Natural killer cell (primary cell): ENCODE results near the gene DICER1. TPM values are rescaled to one million over a fixed set of nuclear protein-coding genes. Genes with fewer than 3 reads are reported as not detected.
A peak's percentile ranks its signal among the peaks of the same experiment; 100 is the strongest.

ENCODE experiments used
- ATAC-seq, 3 donors: fragments of 150-1000 bp in 2 of 3; fragments of 200-7000 bp in 1 of 3; cut with Tn5 transposase; 1 replicate in 1 of 3; 2 replicates in 2 of 3; pipeline ENCODE4 v1.10.0; 2021; ENCODE audit warnings: mild to moderate bottlenecking in 2 of 3, moderate library complexity in 2 of 3
- DNase-seq, 2 donors: peaks; one replicate each; pipeline versions ENCODE4 v3.0.0 to v3.0.0-alpha.2; 2013 to 2021; ENCODE audit warnings: mixed read lengths in 1 of 2
- H3K27ac ChIP-seq: one replicate; pipeline ENCODE4 v1.5.1; 2013; ENCODE audit warnings: mild to moderate bottlenecking, low read length
- H3K27me3 ChIP-seq: one replicate; pipeline ENCODE4 v1.6.1; 2013; ENCODE audit warnings: low read length; ENCODE audit not compliant: control insufficient read depth, insufficient read depth
- H3K36me3 ChIP-seq: one replicate; pipeline ENCODE4 v1.6.1; 2013; ENCODE audit warnings: low read length; ENCODE audit not compliant: control insufficient read depth, insufficient read depth
- H3K4me1 ChIP-seq: one replicate; pipeline ENCODE4 v1.6.1; 2013; ENCODE audit warnings: low read length; ENCODE audit not compliant: control insufficient read depth, insufficient read depth
- H3K4me3 ChIP-seq: one replicate; pipeline ENCODE4 v1.5.1; 2013; ENCODE audit warnings: low read length
- H3K9me3 ChIP-seq: one replicate; pipeline ENCODE4 v1.6.1; 2013; ENCODE audit warnings: low read length; ENCODE audit not compliant: control insufficient read depth, insufficient read depth
- H3K27ac Mint-ChIP-seq, 2 donors: one replicate each; pipeline ENCODE4 v1.8.0; 2022; ENCODE audit warnings: mild to moderate bottlenecking in 2 of 2, mixed read lengths in 2 of 2, moderate library complexity in 1 of 2
- H3K27me3 Mint-ChIP-seq, 2 donors: one replicate each; pipeline ENCODE4 v1.8.0; 2022; ENCODE audit warnings: low read depth in 2 of 2, mixed read lengths in 2 of 2
- H3K36me3 Mint-ChIP-seq: one replicate; pipeline ENCODE4 v1.8.0; 2022; ENCODE audit warnings: mixed read lengths
- H3K4me1 Mint-ChIP-seq, 2 donors: one replicate each; pipeline ENCODE4 v1.8.0; 2022; ENCODE audit warnings: mixed read lengths in 2 of 2
- H3K4me3 Mint-ChIP-seq: one replicate; pipeline ENCODE4 v1.8.0; 2022; ENCODE audit warnings: mild to moderate bottlenecking, moderate library complexity, mixed read lengths
- H3K9me3 Mint-ChIP-seq, 2 donors: one replicate each; pipeline ENCODE4 v1.8.0; 2022; ENCODE audit warnings: mixed read lengths in 2 of 2
- CTCF ChIP-seq: fragments of 200-600 bp; IDR thresholded peaks from one replicate; pipeline ENCODE4 v1.8.0; 2022; ENCODE audit warnings: antibody characterized with exemption
- WGBS: methylation state at CpG from one replicate; pipeline ENCODE4 v1.1.7; 2013; ENCODE audit warnings: missing lambda C conversion rate; ENCODE audit not compliant: insufficient coverage; 5-methylcytosine and 5-hydroxymethylcytosine counted together
- intact Hi-C: fragments of 100-400 bp; cut with micrococcal nuclease; formaldehyde crosslinking; loops from one replicate; pipeline ENCODE4 v1.14.2; 2022
- total RNA-seq, 4 donors: library from RNA; stranded (reverse); fragments of 120-200 nt in 1 of 4; gene quantifications; one replicate each; pipeline versions ENCODE4 v1.2.3 to v1.2.4, GENCODE V29; 2013 to 2022

DICER1 gene
- total RNA-seq, 3 donors from 2014 or later (not counting 1 experiment from before 2014, with no cell fraction given): 47.7 to 59.3 (median 52.9) TPM

GRCh38 chr14:95048771-95049312 lies 108.5 kb downstream of the DICER1 start:
- DNase-seq (no peak), ATAC-seq (no peak)
- Mint-ChIP-seq H3K27ac (no peak overlapping the region), H3K9me3 (no peaks in the 10 kb centered on the region), H3K4me1 (no peaks in the 10 kb centered on the region), H3K4me3 (no peak overlapping the region), H3K36me3 (no peaks in the 10 kb centered on the region), H3K27me3 (peaks cover 4 to 9% of the 10 kb centered on the region in 2 donors)
- no peaks in the 10 kb centered on the region for H3K9me3 ChIP-seq
- H3K36me3 ChIP-seq: no peaks in the 10 kb centered on the region
- no peak overlapping the region for H3K27ac ChIP-seq
- WGBS: 86% methylated on average over 10 of the region's 10 CpGs
- no peak for TF ChIP-seq CTCF
- no peaks in the 10 kb centered on the region for H3K27me3 ChIP-seq
- H3K4me1 ChIP-seq: no peaks in the 10 kb centered on the region
- intact Hi-C loops: no loop called here
- H3K4me3 ChIP-seq: no peak overlapping the region

- Mint-ChIP-seq H3K4me3 (no peak overlapping the region), H3K4me1 (no peaks in the 10 kb centered on the region), H3K27ac (no peak overlapping the region), H3K9me3 (no peaks in the 10 kb centered on the region), H3K36me3 (no peaks in the 10 kb centered on the region), H3K27me3 (peaks cover 4 to 9% of the 10 kb centered on the region in 2 donors)
- WGBS: 88% methylated on average over 7 of the region's 7 CpGs
- H3K27me3 ChIP-seq: no peaks in the 10 kb centered on the region
- H3K4me3 ChIP-seq: no peak overlapping the region
- no peak overlapping the region for H3K27ac ChIP-seq
- intact Hi-C loops: no loop called here
- ATAC-seq: no peak
- no peaks in the 10 kb centered on the region for H3K36me3 ChIP-seq
- no peak for DNase-seq
- no peaks in the 10 kb centered on the region for H3K9me3 ChIP-seq
- TF ChIP-seq CTCF: no peak
- H3K4me1 ChIP-seq: no peaks in the 10 kb centered on the region
Measured at GRCh38 chr14:95047754-95048153, 109.6 kb downstream of the DICER1 start.

- Mint-ChIP-seq H3K4me1 (no peaks in the 10 kb centered on the region), H3K9me3 (no peaks in the 10 kb centered on the region), H3K27ac (no peak overlapping the region), H3K4me3 (no peak overlapping the region), H3K27me3 (peaks cover 10 to 17% of the 10 kb centered on the region in 2 donors), H3K36me3 (no peaks in the 10 kb centered on the region)
- no peak overlapping the region for H3K27ac ChIP-seq
- H3K9me3 ChIP-seq: no peaks in the 10 kb centered on the region
- intact Hi-C loops: no loop called here
- H3K36me3 ChIP-seq: no peaks in the 10 kb centered on the region
- no peak for TF ChIP-seq CTCF
- no peak for ATAC-seq
- 88% methylated on average over 26 of the region's 28 CpGs for WGBS
- peak in 1 of 2 donors; percentile 10 for DNase-seq
- H3K4me1 ChIP-seq: no peaks in the 10 kb centered on the region
- no peak overlapping the region for H3K4me3 ChIP-seq
- no peaks in the 10 kb centered on the region for H3K27me3 ChIP-seq
Measured at GRCh38 chr14:95046711-95047681, 110.3 kb downstream of the DICER1 start.
